Measurements from ENCODE around the gene MYCN.

MYCN gene

GRCh38 chr2:15981646-15982045, 41.3 kb downstream of the MYCN start:
- DNase-seq: no peak

GRCh38 chr2:15982285-15983044, 42.1 kb downstream of the MYCN start:
- no peak for DNase-seq

DNA sequence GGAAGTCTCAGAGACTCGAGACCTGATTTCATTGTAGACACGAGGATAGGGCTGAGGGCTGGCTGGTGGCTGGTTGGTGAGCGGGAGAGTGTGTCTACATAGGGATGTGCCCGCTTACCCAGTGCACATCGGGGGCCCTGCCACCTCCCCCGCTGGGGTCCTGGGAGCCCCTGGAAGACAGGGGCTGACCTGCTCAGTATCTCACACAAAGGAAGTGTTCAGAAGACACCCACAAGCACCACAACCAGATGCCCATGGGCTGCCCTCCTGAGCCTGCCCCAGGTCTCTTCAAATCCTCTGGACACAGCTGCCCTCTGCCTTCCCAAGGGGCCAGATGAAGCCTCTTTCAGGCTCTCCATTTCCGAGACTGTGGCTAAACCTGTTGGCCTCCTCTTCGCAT, 43.1 kb downstream of the MYCN start:
- no peak for DNase-seq

DNA sequence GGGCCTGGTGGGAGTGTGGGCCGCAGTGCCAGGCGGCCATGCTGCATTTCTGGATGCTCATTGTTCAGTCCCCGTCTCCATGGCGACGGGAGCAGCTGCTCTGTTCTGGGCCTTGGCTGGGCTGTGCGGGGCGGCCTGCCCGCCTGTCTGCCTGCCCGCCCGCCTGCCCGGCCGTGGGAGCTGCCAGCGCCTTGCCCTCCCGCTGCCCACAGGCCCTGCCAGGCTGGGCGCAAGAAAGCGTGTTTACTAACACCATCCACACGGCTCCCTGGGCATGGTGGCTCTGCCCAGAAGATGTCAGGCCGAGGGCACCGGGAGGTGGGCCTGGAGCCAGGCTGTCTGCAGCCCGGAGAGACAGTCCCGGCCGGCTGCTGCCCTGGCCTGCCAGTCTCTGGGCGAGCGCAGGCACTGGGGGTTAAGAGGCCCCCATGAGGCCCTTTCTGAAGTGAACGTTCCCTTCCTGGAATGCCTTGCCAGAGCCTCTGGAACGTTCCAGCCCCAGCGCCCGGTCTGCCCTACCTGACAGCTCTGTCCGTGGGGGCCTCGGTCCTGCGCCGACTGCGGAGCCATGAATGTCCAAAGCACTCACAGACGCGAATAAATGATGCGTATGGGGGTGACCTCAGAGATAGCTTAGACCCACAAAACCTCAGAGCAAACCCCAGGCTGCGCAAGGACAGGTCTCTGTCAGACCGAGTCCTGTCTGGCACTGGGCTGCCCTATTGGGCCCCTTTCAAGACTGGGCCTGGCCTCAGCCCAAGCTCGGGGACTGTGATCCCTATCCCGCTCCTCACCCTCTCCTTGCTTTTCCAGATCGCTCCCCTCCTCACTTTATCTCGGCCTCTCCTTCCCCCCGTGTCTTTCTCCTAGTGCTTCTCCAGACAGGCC, 44.3 kb downstream of the MYCN start:
- no peak for DNase-seq

GRCh38 chr2:15985531-15985930, 45.2 kb downstream of the MYCN start:
- no peak for DNase-seq

GRCh38 chr2:15986068-15986560, 45.8 kb downstream of the MYCN start:
- DNase-seq: no peak

GRCh38 chr2:15986644-15987043, 46.3 kb downstream of the MYCN start:
- no peak for DNase-seq

- no peak for DNase-seq
Observed at GRCh38 chr2:15988733-15989132, 48.4 kb downstream of the MYCN start.

DNA sequence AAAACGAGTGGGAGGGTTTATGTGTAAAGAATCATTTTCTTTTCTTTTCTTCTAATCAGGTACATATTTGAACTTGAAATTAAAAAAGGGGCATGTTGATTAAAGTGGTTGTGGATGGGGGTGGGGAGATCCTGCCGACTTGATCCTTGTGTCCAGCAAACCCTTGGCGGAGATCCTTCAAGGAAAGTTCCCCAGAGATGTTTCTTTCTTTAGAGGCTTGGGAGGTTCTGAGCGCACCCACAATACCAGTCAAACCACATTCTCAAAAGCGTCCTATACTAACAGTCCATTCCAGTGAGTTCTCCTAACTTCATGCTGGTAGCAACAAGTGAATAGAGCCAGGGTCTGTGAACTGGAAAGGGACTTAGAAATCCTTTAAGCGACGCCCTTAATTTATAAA, 49.2 kb downstream of the MYCN start:
- DNase-seq: no peak

- DNase-seq: no peak
Observed at GRCh38 chr2:15990151-15991101, 50.1 kb downstream of the MYCN start.

- DNase-seq: no peak
Observed at GRCh38 chr2:15991231-15991630, 50.9 kb downstream of the MYCN start.

GRCh38 chr2:15992457-15993231, 52.3 kb downstream of the MYCN start:
- no peak for DNase-seq

- DNase-seq: no peak
Observed at GRCh38 chr2:15993232-15993610, 52.9 kb downstream of the MYCN start.

DNA sequence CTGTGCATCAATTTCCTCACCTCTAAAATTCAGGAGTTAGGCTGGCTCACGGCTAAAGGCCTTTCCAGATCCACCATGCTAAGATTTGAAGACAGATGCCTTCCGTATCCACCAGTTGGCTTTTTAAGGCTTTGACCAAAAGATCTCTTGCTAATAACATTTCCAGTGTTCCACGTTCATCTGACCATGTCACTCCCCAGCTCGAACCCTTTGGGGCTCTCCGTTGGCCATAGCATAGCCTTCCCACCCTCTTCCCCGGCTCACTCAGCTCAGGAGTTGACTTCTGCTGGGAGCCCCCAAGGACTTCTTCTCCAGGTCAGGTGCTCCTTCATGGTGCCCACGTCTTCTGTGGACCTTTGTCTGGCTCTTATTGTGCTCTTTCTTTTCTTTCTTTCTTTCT, 53.3 kb downstream of the MYCN start:
- DNase-seq: no peak

DNA sequence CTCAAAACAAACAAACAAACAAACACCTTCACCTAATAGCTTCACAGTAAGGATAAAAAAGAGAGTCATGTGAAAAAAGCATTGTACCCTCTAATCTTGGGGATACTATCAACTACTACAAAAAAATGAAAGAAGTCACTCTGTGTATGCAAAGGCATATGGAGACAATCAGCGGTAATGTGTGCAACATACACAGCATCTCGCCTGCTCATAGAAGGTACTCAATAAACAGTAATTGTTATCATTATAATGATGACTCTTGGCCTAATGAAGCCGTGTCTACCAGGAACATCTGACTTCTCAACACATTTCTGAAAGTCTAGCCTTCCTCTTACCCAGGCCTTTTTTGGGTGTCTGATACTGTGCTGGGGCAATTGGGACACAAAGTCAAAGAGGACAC, 55.3 kb downstream of the MYCN start:
- DNase-seq: no peak

Data from NCI-H2081 (cell line).